ENCODE results near the gene DEGS2. TPM values are rescaled to one million over a fixed set of nuclear protein-coding genes. Genes with fewer than 3 reads are reported as not detected.
A peak's percentile ranks its signal among the peaks of the same experiment; 100 is the strongest.

The DEGS2 gene
- total RNA-seq, 6 donors from 2014 or later, result 2.0 to 19.9 (median 5.4) TPM

GRCh38 chr14:100201701-100202100 lies 42.3 kb upstream of the DEGS2 start:
- H3K27me3 ChIP-seq, result no peaks in the 10 kb centered on the region
- H3K36me3 ChIP-seq, result no peaks in the 10 kb centered on the region
- TF ChIP-seq EP300 (IDR thresholded peaks at IDR 0.05) (no peak), POLR2A (IDR thresholded peaks at IDR 0.05) (no peak), CTCF (IDR thresholded peaks at IDR 0.05) (no peak), POLR2AphosphoS5 (IDR thresholded peaks at IDR 0.05) (no peak)
- no peak overlapping the region for H3K27ac ChIP-seq
- no peaks in the 10 kb centered on the region for H3K9me3 ChIP-seq
- no peak overlapping the region for H3K4me3 ChIP-seq
- peaks cover 0 to 12% (median 4%) of the 10 kb centered on the region in 4 donors for H3K4me1 ChIP-seq
- WGBS, 2 donors, result 81 to 89% methylated on average over 5 of the region's 5 CpGs
- no peak for DNase-seq
- no peak for ATAC-seq (ENCODE audit: low FRiP score in 2 of 2)

- no peak for DNase-seq
- ATAC-seq (ENCODE audit: low FRiP score in 2 of 2), result no peak
- no peaks in the 10 kb centered on the region for H3K27me3 ChIP-seq
- H3K4me1 ChIP-seq, result peaks cover 0 to 12% (median 4%) of the 10 kb centered on the region in 4 donors
- no peak overlapping the region for H3K27ac ChIP-seq
- no peak overlapping the region for H3K4me3 ChIP-seq
- WGBS, 2 donors, result 91 to 97% methylated on average over 3 of the region's 3 CpGs
- no peaks in the 10 kb centered on the region for H3K36me3 ChIP-seq
- H3K9me3 ChIP-seq, result no peaks in the 10 kb centered on the region
- no peak for TF ChIP-seq POLR2A (IDR thresholded peaks at IDR 0.05)
- no peak for TF ChIP-seq POLR2AphosphoS5 (IDR thresholded peaks at IDR 0.05)
- no peak for TF ChIP-seq CTCF (IDR thresholded peaks at IDR 0.05)
- TF ChIP-seq EP300 (IDR thresholded peaks at IDR 0.05), result no peak
Observed at GRCh38 chr14:100200311-100200710, 40.9 kb upstream of the DEGS2 start.

- Histone ChIP-seq H3K27me3 (no peaks in the 10 kb centered on the region), H3K27ac (no peak overlapping the region), H3K4me1 (peaks cover 0 to 3% (median 1%) of the 10 kb centered on the region in 4 donors), H3K36me3 (no peaks in the 10 kb centered on the region), H3K9me3 (no peaks in the 10 kb centered on the region), H3K4me3 (no peak overlapping the region)
- no peak for TF ChIP-seq POLR2AphosphoS5 (IDR thresholded peaks at IDR 0.05)
- 92 to 95% methylated on average over 8 of the region's 8 CpGs for WGBS, 2 donors
- DNase-seq (no peak), ATAC-seq (ENCODE audit: low FRiP score in 2 of 2) (no peak)
Observed at GRCh38 chr14:100199240-100199860, 39.9 kb upstream of the DEGS2 start.

GRCh38 chr14:100193417-100194357 lies 34.2 kb upstream of the DEGS2 start:
- WGBS, 2 donors, result 20 to 57% methylated on average over 5 to 10 of the region's 12 CpGs
- TF ChIP-seq EP300 (IDR thresholded peaks at IDR 0.05) (no peak), POLR2AphosphoS5 (IDR thresholded peaks at IDR 0.05) (no peak), POLR2A (IDR thresholded peaks at IDR 0.05) (no peak), CTCF (IDR thresholded peaks at IDR 0.05) (no peak)
- H3K27me3 ChIP-seq, result no peaks in the 10 kb centered on the region
- DNase-seq, result no peak
- peak in 1 of 2 donors; percentile 13 for ATAC-seq (ENCODE audit: low FRiP score in 2 of 2)
- no peaks in the 10 kb centered on the region for H3K9me3 ChIP-seq
- peak overlapping the region; percentile 84 to 94 (median 92) for H3K27ac ChIP-seq
- peak overlapping the region in 3 of 4 donors; percentile 36 to 54 (median 53) for H3K4me3 ChIP-seq
- H3K4me1 ChIP-seq, result peaks cover 12 to 20% (median 16%) of the 10 kb centered on the region in 4 donors
- no peaks in the 10 kb centered on the region for H3K36me3 ChIP-seq

- ATAC-seq (ENCODE audit: low FRiP score in 2 of 2) (peak; percentile 99 to 100), DNase-seq (peak; percentile 99 to 100)
- Histone ChIP-seq H3K27me3 (no peaks in the 10 kb centered on the region), H3K9me3 (no peaks in the 10 kb centered on the region), H3K4me3 (peak overlapping the region in 3 of 4 donors; percentile 36 to 54 (median 53)), H3K4me1 (peaks cover 12 to 20% (median 16%) of the 10 kb centered on the region in 4 donors), H3K36me3 (no peaks in the 10 kb centered on the region), H3K27ac (peak overlapping the region; percentile 84 to 94 (median 92))
- TF ChIP-seq POLR2A (IDR thresholded peaks at IDR 0.05), result peak in 1 of 4 donors; percentile 69
- peak in 1 of 4 donors; percentile 4 for TF ChIP-seq EP300 (IDR thresholded peaks at IDR 0.05)
- TF ChIP-seq CTCF (IDR thresholded peaks at IDR 0.05), result peak; percentile 87 to 100 (median 99)
- TF ChIP-seq POLR2AphosphoS5 (IDR thresholded peaks at IDR 0.05), result peak; percentile 73 to 86
- WGBS, 2 donors, result 2 to 11% methylated on average over 4 to 50 of the region's 62 CpGs
Observed at GRCh38 chr14:100192672-100193416, 33.4 kb upstream of the DEGS2 start.

All from upper lobe of left lung (tissue), 6 donors.